Esophagus squamous epithelium (tissue), 4 donors: Measurements from ENCODE around the gene PRDM11.

Experiments
- POLR2A ChIP-seq, 4 donors: fragments of 450-650 bp; IDR thresholded peaks; one replicate each; pipeline ENCODE4 v1.6.1; 2017; ENCODE audit warnings: antibody characterized with exemption in 4 of 4, mild to moderate bottlenecking in 4 of 4, moderate library complexity in 3 of 4
- TF ChIP-seq, protein P1 (sequence below), 6 experiments: fragments of 450-650 bp in 4 of 6; fragments of 200-600 bp in 2 of 6; sonication (generic) in 2 of 6; IDR thresholded peaks; one replicate each; pipeline ENCODE4 v1.5.1; 2016 to 2019; ENCODE audit warnings: antibody characterized with exemption in 6 of 6, mild to moderate bottlenecking in 4 of 6, moderate library complexity in 4 of 6

- TF ChIP-seq POLR2A (IDR thresholded peaks at IDR 0.05), result no peak
- TF ChIP-seq, protein P1, sequence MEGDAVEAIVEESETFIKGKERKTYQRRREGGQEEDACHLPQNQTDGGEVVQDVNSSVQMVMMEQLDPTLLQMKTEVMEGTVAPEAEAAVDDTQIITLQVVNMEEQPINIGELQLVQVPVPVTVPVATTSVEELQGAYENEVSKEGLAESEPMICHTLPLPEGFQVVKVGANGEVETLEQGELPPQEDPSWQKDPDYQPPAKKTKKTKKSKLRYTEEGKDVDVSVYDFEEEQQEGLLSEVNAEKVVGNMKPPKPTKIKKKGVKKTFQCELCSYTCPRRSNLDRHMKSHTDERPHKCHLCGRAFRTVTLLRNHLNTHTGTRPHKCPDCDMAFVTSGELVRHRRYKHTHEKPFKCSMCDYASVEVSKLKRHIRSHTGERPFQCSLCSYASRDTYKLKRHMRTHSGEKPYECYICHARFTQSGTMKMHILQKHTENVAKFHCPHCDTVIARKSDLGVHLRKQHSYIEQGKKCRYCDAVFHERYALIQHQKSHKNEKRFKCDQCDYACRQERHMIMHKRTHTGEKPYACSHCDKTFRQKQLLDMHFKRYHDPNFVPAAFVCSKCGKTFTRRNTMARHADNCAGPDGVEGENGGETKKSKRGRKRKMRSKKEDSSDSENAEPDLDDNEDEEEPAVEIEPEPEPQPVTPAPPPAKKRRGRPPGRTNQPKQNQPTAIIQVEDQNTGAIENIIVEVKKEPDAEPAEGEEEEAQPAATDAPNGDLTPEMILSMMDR (IDR thresholded peaks at IDR 0.05), result no peak
These were observed 12.6 kb upstream of the PRDM11 start for GRCh38 chr11:45133878-45134277.
